Erythroblast (primary cell): ENCODE results near the gene VAV3.

Experiments used
- GATA1 ChIP-seq: IDR thresholded peaks from 2 replicates; pipeline ENCODE4 v1.6.1; 2011; ENCODE audit warnings: low read depth, mild to moderate bottlenecking, control low read depth, low read length, moderate library complexity
- POLR2A ChIP-seq: IDR thresholded peaks from 2 replicates; pipeline ENCODE4 v1.6.1; 2011; ENCODE audit warnings: mild to moderate bottlenecking, low read length

- TF ChIP-seq POLR2A (no peak), GATA1 (no peak)
Measured at GRCh38 chr1:107572674-107573211, 392.2 kb downstream of the VAV3 start.
